ENCODE results near the gene TNFRSF8.
A peak's percentile ranks its signal among the peaks of the same experiment; 100 is the strongest.
"Not testable (repeated sequence)": the region's sequence is repeated elsewhere in the genome, so short reads cannot be mapped to it uniquely, and the experiment has no call there.

TNFRSF8 gene

DNA sequence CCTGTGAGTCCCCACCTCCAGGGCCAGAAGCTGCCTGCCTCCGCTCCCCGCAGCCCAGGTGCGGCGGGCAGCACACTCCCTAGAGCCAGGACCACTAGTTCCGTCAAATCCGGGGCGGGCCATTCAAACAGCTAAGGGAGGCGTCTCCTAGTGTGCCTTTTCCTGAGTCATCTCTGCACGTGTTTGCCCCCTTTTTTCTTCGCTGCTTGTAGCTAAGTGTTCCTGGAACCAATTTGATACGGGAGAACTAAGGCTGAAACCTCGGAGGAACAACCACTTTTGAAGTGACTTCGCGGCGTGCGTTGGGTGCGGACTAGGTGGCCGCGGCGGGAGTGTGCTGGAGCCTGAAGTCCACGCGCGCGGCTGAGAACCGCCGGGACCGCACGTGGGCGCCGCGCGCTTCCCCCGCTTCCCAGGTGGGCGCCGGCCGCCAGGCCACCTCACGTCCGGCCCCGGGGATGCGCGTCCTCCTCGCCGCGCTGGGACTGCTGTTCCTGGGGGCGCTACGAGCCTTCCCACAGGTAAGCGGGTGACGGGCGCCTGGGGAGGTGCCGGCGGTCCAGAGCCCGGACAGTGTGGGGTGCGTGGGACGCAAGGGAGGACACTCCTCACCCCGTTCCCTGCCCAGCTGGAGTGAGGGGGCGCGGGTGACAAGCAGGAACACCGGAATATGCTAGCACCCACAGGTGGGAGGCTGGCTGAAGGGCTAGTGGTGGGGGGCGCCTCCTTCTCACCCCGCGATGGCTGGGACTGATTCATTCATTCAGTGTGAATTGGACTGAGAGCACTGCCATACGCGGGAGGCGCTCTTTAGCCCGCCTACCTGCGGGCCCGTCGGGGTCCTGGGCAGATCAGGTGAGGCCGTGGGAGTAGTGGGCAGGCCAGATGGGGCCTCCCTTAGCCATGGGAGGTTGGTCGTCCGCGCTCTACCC lies at the start of gene TNFRSF8:
Gene TNFRSF8 (plus strand): TSS at position 163 of the 932 bp plus-strand sequence. CDS start 296 bp downstream, at position 459.
- peak; percentile 39 for DNase-seq

DNA sequence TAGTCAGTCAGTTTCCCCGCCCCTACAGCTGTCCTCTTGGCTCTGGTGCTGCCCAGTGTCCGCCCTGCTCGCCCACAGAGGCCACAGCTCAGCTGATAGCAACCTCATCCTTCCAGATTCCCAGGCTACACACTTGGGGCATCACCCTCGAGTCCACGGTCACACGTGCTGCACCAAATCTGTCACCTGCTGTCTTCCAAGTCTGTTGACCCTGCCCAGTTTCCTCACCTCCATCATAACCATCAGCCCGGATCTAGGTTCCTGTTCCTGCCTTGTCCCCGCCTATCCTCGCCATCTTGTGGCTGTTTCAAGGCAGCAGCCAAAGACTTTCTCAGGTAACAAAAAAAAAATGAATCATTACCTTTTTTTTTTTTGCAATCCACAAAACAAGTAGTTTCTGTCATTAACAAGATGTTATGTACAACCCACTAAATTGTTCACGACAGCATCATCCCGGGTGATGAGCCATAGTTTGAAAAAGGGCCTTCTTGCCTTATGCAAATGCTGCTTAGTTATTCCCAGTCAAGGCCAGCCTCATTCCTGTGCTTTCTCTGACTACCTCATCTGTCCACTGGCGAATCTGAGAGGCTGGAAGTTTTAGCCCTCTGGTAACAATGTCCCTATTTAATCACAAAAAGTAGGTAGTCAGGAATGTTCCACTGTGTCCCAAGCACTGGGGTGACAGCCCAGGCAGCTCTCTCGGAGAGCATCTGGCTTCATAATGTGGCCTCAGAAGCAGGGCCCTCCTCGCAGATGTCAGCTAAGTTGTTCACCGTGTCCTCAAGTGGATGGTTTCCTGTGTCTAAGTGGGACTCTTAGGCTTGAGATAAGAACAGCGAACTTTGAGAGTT lies 48.7 kb upstream of the TNFRSF8 start:
- no peak for DNase-seq

DNA sequence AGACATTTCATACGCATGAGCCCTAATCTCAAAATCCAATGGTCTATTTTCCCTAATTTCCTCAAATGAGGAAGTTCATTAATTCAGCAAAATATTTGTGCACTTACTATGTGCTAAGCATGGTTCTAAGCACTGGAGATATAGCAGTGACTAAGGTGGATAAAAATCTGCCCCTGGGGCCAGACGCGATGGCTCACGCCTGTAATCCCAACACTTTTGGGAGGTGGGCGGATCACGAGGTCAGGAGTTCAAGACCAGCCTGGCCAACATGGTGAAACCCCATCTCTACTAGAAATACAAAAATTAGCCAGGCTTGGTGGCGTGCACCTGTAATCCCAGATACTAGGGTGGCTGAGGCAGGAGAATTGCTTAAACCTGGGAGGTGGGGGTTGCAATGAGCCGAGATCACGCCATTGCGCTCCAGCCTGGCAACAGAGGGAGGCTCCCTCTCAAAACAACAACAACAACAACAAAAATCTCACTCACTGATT lies 48.1 kb upstream of the TNFRSF8 start:
- no peak for DNase-seq

DNA sequence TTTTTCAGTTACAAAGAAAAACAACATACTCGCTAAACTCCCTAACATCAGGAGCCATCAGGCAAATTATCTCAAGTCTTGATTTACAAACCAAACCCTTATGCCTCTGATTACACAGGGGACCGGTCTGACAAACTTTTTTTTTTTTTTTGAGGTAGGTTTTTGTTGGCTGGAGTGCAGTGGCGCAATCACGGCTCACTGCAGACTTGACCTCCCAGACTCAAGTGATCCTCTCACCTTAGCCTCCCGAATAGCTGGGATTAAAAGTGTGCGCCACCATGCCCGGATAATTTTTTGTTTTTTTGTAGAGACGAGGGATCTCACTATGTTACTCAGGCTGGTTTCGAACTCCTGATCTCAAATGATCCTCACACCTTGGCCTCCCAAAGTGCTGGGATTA lies 47.6 kb upstream of the TNFRSF8 start:
- no peak for DNase-seq

DNA sequence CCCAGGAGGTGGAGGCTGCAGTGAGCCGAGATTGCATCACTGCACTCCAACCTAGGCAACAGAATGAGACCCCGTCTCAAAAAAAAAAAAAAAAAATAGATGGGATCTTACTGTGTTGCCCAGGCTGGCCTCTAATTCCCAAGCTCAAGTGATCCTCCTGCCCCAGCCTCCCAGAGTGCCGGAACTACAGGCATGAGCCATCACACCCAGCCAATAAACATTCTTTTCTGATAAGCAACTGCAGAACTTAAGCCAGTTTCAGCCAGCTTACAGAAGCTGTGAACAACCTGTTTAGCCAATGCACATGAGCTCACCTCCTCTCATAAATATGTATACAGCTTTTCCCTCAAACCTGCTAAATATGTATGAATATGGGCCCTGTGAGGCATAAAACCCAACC lies 46.9 kb upstream of the TNFRSF8 start:
- DNase-seq, result no peak

DNA sequence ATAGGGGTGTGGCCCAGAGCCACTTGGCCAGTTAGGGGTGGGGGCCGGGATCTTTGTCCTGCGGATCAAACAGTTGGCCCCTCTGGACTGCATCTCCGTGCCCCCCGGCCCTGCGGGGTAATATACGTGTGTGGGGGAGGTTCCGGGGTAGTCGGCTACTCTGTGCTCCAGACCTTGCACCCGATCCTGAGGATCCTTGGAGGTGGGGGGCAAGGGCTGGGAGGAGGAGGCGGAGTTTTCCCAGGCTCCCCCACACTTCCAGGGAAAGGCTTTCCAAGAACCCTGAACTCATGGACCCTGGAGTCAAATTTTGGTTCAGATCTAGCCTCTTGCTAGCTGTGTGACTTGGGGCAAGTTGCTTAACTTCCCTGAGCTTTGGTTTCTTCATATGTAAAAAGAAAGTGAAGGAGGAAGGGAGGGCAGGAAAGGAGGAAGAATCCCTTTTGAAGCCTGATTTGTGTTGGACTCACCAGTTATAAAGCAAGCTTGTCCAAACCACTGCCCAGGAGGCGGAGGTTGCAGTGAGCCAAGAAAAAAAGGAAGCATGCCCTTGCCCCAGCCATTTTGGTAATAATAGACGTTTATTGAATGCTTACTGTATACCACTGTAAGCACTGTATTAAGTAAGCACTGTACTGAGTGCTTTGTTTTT lies 43.1 kb upstream of the TNFRSF8 start:
- no peak for DNase-seq

DNA sequence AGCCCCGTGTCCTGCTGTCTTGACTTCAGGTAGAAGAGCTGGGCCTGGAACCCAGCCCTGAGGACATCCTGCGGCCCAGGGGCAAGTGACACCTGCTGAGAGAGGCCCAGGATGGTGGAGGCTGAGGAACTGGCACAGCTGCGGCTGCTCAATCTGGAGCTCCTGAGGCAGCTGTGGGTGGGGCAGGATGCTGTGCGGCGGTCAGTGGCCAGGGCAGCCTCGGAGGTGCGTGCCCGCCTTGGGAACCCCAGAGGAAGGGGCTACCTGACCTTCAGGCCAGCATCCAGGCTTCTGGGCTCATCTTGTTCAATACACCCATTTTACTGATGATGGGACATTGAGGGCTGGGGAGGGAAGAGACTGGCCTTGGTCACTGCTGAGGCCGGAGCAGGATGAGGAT lies 41.5 kb upstream of the TNFRSF8 start:
- no peak for DNase-seq

DNA sequence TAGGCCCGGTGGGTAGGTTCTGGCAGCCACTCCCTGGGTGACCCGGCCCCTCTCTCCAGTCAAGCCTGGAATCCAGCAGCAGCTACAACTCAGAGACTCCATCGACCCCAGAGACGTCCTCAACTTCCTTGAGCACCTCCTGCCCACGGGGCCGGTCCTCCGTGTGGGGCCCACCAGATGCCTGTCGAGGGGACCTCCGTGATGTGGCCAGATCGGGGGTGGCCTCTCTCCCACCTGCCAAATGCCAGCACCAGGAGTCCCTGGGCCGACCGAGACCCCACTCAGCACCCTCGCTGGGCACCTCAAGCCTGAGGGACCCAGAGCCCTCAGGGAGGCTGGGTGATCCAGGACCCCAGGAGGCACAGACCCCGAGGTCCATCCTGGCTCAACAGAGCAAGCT lies 41.1 kb upstream of the TNFRSF8 start:
- DNase-seq, result no peak

DNA sequence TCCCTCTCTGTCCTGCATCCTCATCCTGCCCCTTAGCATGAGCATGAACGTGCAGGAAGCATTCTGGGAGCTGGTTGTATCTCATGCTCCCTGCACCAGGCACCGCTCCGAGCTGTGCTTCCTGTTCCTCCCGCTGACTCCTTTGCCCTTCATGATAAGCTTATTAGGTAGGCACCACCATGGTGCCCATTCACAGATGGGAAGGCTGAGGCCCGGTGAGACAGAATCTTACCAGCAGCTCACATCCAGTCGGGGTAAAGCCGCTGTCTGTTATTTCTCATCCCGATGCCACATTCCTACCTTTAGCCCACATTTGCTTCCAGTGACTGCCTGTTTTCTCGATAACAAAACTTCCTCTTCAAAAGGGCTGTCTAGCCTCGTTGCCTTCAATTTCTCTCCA lies 36.5 kb upstream of the TNFRSF8 start:
- DNase-seq, result no peak

DNA sequence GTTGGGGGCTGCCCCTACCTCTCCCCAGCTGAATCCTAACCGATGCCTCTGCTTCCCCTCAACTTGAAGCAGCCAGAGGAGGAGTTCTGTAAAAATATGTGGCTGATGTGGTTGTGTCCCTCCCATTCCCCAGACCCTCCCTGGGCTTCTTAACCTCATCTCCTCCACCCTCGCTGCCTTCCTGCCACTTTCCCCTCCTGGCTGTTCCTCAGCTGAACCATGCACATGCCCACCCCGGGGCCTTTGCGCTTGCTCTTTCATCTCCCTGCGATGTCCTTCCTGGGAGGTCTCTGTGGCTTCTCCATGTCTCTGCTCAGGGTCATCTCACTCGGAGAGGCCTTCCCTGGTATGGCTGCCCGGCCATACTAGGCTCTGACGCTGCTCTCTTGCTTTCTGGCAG lies 34.9 kb upstream of the TNFRSF8 start:
- no peak for DNase-seq

DNA sequence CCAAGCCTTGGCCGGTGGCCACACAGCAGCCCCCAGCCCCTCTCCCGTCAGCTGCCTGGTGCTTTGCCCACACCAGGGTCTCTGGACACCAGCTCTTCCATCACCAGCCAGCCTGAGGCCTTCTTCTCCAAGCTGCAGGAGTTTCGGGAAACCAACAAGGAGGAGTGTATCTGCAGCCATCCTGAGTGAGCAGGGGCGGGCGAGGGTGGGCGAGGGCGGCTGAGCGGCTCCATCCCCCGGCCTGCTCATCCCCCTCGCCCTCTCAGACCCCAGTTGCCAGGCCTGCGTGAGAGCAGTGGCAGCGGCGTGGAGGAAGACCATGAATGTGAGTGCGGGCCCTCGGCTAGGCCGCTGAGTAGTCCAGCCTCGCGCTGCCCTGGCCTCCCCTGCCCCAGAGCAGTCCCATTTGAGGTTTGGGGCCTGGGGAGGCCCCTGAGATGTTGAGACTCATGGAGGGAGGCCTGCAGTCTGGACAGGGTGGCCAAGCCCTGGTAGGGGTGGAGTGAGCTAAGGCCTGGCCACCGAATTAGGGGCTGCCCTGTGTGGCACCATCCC lies 34.1 kb upstream of the TNFRSF8 start:
- no peak for DNase-seq

DNA sequence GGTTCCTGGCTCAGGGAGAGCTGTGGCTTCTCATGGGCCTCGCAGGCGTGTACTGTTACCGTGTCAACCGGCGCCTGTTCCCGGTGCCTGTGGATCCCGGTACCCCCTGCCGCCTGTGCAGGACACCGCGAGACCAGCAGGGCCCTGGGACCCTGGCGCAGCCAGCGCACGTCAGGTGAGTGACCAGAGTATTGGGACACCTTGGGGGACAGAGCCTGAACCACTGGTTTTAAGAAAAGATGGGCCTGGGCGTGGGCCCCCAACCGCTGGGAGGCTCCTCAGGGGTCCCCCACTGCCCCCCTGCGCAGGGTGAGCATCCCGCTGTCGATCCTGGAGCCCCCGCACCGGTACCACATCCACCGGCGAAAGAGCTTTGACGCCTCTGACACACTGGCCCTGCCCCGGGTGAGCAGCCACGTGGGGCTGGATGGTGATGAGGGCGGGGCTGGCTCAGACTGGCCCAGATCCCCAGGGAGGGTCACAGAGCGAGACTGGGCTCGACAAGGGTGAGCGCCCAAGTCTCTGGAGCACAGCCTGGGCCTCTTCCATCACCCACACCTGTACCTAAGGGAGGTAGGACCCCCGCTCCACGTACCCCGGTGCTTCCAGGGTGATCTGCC lies 33.3 kb upstream of the TNFRSF8 start:
- no peak for DNase-seq

DNA sequence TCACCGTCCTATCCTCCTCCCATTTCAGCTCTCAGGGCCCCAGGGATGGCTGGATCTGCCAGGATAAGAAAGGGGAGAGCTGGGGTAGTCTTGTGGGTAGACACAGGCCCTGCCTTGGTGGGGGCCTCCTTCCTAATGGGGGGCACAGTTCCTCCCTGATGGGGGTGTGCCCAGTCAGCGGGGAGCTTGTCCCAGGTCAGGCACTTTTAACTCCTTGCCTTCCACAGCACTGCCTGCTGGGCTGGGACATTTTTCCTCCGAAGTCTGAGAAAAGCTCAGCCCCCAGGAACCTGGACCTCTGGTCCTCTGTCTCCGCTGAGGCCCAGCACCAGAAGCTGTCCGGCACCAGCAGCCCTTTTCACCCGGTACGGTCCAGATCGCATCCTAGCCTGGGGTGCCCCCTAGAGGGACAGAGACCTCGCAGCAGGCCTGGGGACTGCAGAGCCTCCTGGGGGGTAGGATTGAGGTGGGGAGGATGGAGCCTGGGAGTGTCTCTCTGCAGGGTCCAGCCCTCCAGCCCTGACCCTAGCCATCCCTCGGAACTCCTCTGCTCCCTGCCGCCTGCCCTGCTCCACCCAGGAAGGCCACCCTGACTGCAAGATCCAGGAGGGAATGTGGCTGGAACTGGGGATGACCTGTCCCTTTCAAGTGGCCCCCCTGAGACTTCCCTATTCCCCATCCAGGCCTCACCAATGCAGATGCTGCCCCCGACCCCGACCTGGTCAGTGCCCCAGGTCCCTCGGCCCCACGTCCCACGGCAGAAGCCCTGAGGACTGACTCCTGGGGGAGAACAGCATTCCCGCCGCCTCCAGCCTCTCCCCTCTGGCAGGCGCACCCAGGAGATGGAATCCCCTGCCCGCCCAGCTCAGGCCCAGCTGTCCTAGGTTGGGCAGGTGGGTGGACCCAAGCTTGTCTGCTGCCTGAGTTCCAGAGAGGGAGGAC lies 31.8 kb upstream of the TNFRSF8 start:
- DNase-seq, result no peak

DNA sequence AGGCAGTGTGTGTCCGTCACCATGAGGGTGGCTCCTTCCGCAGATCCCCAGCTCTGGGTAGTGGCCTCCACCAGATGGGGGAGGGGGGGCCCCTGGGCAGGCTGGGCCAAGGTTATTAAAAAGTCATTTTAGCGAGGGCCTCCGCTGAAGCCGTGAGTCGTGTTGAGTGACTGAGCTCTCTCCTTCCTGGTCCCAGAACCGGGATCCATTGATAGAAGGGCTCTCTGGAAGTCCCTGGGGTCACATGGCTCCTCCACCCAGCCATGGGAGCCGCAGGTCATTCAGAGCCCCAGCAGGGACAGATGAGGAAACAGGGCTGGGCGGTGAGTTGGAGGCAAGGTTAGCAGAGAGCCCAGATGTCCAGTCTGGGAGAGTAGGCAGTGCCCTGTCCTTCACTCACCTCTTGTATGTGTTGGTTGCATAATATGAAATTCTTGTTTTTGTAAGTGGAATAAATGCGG lies 30.9 kb upstream of the TNFRSF8 start:
- DNase-seq, result no peak

DNA sequence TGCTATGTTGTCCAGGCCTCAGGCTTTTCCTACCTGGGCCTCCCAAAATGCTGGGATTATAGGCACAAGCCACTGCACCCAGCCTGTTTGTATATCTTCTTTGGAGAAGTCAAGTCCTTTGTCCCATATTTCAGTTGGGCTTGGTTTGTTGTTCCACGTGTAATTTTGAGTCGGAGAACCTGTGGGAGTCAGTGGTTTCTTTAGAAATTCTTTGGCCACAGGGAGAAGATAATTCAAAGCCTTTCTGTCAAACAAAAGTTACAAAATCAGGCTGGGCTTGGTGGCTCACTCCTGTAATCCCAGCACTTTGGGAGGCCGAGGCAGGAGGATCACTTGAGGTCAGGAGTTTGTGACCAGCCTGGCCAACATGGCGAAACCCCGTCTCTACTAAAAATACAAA lies 29.7 kb upstream of the TNFRSF8 start:
- not testable (repeated sequence) for DNase-seq

DNA sequence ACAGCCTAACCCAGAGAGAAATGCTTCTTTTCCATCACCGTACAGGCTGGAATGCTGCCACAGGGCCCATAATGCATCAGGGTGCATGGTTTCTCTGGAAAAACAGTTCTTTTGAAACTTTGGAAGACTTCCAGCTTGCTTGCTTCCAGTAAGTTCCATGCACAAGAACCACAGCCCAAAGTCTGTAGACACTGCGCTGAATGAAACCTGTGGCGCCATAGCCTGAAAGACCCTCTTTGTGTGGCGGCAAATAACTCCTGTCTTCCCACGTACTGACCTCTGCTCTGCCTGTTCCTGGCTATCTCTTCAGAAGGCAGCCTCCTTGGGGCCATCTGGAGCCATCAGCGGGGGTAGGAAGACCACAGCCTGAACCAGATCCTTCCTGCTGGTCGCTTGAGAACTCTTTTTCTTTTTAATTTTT lies 28.7 kb upstream of the TNFRSF8 start:
- DNase-seq, result no peak

DNA sequence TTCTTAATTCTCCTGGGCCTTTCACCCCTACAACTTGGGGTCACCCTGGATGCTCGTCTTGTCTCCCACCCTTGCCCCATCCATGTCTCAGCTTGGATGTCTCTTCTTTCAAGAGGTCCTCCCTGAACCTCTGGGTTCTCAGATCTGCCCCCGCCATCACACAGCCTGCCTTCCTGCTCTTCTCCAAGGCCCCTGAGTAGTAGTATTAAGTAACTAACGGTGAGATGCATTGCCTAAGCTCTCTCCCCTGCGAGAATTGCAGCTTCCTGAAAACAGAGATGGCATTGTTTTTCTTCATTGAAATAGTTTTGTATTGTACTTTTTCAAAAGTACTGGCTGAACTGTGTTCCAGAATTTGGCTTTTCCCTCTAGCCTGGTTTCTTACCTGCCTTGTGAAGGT lies 27.8 kb upstream of the TNFRSF8 start:
- no peak for DNase-seq

DNA sequence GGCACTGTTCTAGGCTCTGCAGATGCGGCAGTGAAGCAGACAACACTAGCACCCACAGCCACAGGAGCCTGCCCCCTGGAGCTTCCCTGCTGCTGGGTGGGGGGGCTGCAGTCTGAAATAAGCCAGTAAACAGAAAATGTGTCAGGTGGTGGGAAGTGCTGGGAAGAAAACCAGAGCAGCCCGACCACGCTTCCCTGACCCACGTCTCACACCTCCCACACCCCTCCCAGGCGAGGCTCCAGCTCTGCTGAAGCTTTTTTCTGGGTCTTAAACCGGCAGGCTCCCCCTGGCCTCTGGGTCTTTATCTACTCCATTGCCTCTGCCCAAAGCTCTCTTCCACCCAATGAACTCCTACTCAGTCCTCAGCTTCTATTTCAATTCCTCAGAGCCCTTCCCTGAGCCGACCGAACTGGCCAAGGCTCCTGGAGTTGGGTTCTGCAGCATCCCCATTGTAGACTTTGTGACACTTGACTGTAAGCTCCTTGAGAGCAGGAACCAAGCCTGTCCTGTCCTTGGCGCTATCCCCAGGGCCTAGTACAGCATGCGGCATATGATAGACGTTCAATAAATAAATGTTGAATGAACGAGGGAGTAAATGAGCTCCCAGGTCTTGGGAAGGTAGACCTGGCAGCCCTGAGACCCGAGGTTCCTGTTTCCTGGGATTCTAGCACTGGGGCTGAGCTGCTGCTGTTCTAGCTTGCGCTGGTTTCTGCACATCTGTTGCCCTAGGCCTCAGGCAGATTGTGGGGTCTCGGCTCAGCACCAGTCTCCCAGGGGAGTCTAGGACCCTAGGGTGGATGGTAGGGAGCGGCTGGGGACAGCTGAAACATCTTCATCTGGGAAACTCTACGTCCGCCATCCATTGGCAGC lies 25.4 kb upstream of the TNFRSF8 start:
- no peak for DNase-seq

DNA sequence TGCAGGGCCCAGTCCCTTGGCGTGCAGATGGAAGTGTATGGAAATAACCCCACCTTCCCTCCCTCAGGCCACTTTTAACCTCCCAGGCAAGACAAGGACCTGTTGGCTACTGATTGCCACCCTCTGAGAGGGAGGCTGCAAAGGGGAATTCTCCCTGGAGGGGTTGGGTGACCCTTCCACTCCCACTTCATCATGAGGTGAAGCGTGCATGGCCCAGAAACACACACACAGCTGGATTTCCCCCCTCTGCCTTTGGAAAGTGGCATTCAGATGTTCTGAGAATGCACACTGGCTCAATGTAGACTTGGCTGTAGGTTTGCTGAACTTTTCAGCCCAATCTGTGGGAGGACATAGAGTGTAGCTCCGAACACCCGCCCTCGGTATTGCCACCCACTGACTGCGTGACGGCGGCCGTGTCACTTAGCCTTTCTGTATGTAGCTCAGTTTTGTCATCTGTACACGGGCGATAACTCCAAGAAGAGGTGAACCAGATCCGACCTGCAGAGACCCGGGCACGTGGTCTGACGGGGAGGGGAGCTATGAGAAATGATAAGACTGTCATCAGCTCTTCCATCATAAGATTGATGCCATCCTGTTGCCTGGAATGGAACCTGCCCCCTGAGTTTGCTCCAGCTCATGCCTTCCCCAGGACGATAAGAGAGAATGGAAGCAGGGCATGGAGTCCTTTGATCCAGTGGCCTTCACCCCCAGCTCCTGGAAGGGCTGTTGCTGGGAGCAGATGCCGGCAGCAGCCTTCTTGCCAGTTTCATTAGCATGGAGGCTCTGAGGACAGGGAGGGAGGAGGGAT lies 24.5 kb upstream of the TNFRSF8 start:
- DNase-seq, result no peak
